ENCODE results near the gene KCNQ5.
A peak's percentile ranks its signal among the peaks of the same experiment; 100 is the strongest.

The KCNQ5 gene

DNA sequence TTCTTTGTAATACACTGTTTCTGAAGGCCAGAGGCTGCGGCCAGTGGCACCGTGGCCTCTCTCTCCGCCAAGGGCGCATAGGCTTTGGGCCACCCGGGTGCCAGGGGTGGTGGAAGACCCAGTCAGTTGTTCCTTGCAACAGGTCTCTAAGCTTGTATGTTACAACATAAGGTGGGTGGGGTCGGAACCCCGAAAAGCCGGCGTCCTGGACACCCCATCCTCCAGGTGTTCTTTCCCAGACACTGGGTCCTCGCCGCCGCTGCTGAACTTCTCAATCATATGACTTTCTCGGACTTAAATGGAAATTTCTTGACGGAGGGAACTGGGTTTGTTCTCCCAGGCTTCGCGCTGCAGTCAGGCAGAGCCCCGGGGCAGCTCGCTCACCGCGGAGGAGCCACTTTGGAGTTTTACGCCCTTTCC is 983 bp upstream of the KCNQ5 start (continued):
- no peak for TF ChIP-seq ZNF701 (tag by site-specific recombination; IDR thresholded peaks at IDR 0.05)
- TF ChIP-seq ZNF175 (tag by site-specific recombination; IDR thresholded peaks at IDR 0.05) = no peak

GRCh38 chr6:72622094-72622940 is 453 bp downstream of the KCNQ5 start:
- CTCF ChIA-PET = interaction anchor here (0.6 to 7.1 kb wide), 8 partner anchors 15 to 508 kb away, joined by 3 to 160 read pairs (median 4); no protein-coding TSS in a partner anchor
- POLR2A ChIA-PET = interaction anchor here (0.7 kb wide), 1 partner anchor 147 kb away, joined by 3 read pairs; no protein-coding TSS in a partner anchor
- TF ChIP-seq GLIS2 (tag by site-specific recombination; IDR thresholded peaks at IDR 0.05) (peak; percentile 93), ZNF335 (tag by site-specific recombination; conservative IDR thresholded peaks at IDR 0.05) (peak; percentile 87), SP3 (tag by site-specific recombination; IDR thresholded peaks at IDR 0.05) (no peak), ZNF529 (tag by site-specific recombination; IDR thresholded peaks at IDR 0.05; ENCODE audit: insufficient replicate concordance) (peak; percentile 13), ZNF416 (tag by site-specific recombination; IDR thresholded peaks at IDR 0.05) (no peak), ZIC2 (tag by site-specific recombination; IDR thresholded peaks at IDR 0.05) (peak; percentile 73), ZNF423 (tag by site-specific recombination; IDR thresholded peaks at IDR 0.05) (peak; percentile 99), ZNF645 (tag by site-specific recombination; IDR thresholded peaks at IDR 0.05) (no peak), ZNF670 (tag by site-specific recombination; IDR thresholded peaks at IDR 0.05; ENCODE audit: low read depth) (no peak), ZNF768 (tag by site-specific recombination; IDR thresholded peaks at IDR 0.05) (0 out of 2 replicates have a peak, but pooled peaks have one; percentile 1), ZNF248 (tag by site-specific recombination; IDR thresholded peaks at IDR 0.05) (no peak), ZBTB48 (tag by site-specific recombination; IDR thresholded peaks at IDR 0.05) (peak; percentile 82; the same call in 1 of the 2 replicates), KLF8 (tag by site-specific recombination; IDR thresholded peaks at IDR 0.05) (peak; percentile 34; the same call in 1 of the 2 replicates), ZNF544 (tag by site-specific recombination; IDR thresholded peaks at IDR 0.05) (no peak), ZNF169 (tag by site-specific recombination; IDR thresholded peaks at IDR 0.05) (no peak), ZNF146 (tag by site-specific recombination; IDR thresholded peaks at IDR 0.05) (no peak), ZSCAN18 (tag by site-specific recombination; IDR thresholded peaks at IDR 0.05) (no peak), ZBTB8A (tag by site-specific recombination; IDR thresholded peaks at IDR 0.05) (peak; percentile 7; the same call in 1 of the 2 replicates), GLIS1 (tag by site-specific recombination; IDR thresholded peaks at IDR 0.05) (peak; percentile 98), ZSCAN30 (tag by site-specific recombination; IDR thresholded peaks at IDR 0.05) (peak; percentile 65; the same call in 1 of the 2 replicates), ZNF449 (tag by site-specific recombination; IDR thresholded peaks at IDR 0.05) (peak; percentile 28; the same call in 1 of the 2 replicates), ZBTB26 (tag by site-specific recombination; optimal IDR thresholded peaks at IDR 0.05) (peak; percentile 94), ZSCAN16 (tag by site-specific recombination; IDR thresholded peaks at IDR 0.05) (peak; percentile 10; the same call in 1 of the 2 replicates), ZNF221 (tag by site-specific recombination; IDR thresholded peaks at IDR 0.05; ENCODE audit: borderline replicate concordance) (no peak), ZNF692 (tag by site-specific recombination; IDR thresholded peaks at IDR 0.05) (0 out of 2 replicates have a peak, but pooled peaks have one; percentile 29)
- TF ChIP-seq, protein P1, sequence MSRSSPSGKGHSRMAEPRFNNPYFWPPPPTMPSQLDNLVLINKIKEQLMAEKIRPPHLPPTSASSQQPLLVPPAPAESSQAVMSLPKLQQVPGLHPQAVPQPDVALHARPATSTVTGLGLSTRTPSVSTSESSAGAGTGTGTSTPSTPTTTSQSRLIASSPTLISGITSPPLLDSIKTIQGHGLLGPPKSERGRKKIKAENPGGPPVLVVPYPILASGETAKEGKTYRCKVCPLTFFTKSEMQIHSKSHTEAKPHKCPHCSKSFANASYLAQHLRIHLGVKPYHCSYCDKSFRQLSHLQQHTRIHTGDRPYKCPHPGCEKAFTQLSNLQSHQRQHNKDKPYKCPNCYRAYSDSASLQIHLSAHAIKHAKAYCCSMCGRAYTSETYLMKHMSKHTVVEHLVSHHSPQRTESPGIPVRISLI (tag by site-specific recombination; IDR thresholded peaks at IDR 0.05) = no peak

More at GRCh38 chr6:72622094-72622940, 453 bp downstream of the KCNQ5 start:
- no peaks in the 10 kb centered on the region for H3K36me3 ChIP-seq (ENCODE audit: control insufficient read depth in 2 of 2, insufficient read depth in 1 of 2, low read length in 2 of 2)
- no peaks in the 10 kb centered on the region for H3K4me1 ChIP-seq (ENCODE audit: control insufficient read depth, insufficient read depth, low read length)
- H3K4me3 ChIP-seq (ENCODE audit: low read depth, low read length) = peak overlapping the region; percentile 70
- H3K9me3 ChIP-seq (ENCODE audit: control insufficient read depth, insufficient read depth, low read depth, low read length) = no peaks in the 10 kb centered on the region
- H3K27ac ChIP-seq (ENCODE audit: extremely low read depth, low read depth, low read length) = peak overlapping the region; percentile 66; the same call in 1 of the 2 replicates

Measured in HEK293 (cell line).